ENCODE data around the gene SPATA13.

DNA sequence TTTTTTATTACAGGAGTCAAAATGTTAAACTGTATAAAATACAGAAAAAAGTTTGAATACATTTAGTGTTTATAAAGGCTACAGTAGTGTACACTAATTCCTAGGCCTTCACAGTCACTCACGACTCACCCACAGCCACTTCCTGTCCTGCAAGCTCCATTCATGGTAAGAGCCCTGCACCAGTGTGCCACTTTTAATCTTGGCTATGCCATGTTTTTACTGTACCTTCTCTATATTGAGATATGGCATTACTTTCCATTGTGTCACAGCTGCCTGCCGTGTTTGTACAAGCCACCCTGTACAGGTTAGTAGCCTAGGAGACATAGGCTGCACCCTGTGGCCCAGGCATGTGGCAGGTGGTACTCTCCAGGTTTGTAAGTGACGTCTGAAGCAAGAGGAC, 180.9 kb downstream of the SPATA13 start:
- TF ChIP-seq, protein P1, sequence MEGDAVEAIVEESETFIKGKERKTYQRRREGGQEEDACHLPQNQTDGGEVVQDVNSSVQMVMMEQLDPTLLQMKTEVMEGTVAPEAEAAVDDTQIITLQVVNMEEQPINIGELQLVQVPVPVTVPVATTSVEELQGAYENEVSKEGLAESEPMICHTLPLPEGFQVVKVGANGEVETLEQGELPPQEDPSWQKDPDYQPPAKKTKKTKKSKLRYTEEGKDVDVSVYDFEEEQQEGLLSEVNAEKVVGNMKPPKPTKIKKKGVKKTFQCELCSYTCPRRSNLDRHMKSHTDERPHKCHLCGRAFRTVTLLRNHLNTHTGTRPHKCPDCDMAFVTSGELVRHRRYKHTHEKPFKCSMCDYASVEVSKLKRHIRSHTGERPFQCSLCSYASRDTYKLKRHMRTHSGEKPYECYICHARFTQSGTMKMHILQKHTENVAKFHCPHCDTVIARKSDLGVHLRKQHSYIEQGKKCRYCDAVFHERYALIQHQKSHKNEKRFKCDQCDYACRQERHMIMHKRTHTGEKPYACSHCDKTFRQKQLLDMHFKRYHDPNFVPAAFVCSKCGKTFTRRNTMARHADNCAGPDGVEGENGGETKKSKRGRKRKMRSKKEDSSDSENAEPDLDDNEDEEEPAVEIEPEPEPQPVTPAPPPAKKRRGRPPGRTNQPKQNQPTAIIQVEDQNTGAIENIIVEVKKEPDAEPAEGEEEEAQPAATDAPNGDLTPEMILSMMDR (IDR thresholded peaks at IDR 0.05; ENCODE audit: poor library complexity), result no peak
- TF ChIP-seq EZH2 (IDR thresholded peaks at IDR 0.05; ENCODE audit: borderline replicate concordance), result no peak
